ENCODE data around the gene TMEM119.

TMEM119 gene

GRCh38 chr12:108564724-108565123, 33.2 kb downstream of the TMEM119 start:
- FAIRE-seq (no peak), DNase-seq (ENCODE audit: insufficient read length, low spot score) (no peak)
- TF ChIP-seq CTCF (IDR thresholded peaks at IDR 0.05; ENCODE audit: insufficient read depth, missing control alignments), result no peak

- no peak for TF ChIP-seq CTCF (IDR thresholded peaks at IDR 0.05; ENCODE audit: insufficient read depth, missing control alignments)
- FAIRE-seq, result no peak
- no peak for DNase-seq (ENCODE audit: insufficient read length, low spot score)
Observed at GRCh38 chr12:108563804-108564151, 34.1 kb downstream of the TMEM119 start.

GRCh38 chr12:108563136-108563803, 34.6 kb downstream of the TMEM119 start:
- DNase-seq (ENCODE audit: insufficient read length, low spot score), result no peak
- peak; percentile 96 for TF ChIP-seq CTCF (IDR thresholded peaks at IDR 0.05; ENCODE audit: insufficient read depth, missing control alignments)
- no peak for FAIRE-seq

DNA sequence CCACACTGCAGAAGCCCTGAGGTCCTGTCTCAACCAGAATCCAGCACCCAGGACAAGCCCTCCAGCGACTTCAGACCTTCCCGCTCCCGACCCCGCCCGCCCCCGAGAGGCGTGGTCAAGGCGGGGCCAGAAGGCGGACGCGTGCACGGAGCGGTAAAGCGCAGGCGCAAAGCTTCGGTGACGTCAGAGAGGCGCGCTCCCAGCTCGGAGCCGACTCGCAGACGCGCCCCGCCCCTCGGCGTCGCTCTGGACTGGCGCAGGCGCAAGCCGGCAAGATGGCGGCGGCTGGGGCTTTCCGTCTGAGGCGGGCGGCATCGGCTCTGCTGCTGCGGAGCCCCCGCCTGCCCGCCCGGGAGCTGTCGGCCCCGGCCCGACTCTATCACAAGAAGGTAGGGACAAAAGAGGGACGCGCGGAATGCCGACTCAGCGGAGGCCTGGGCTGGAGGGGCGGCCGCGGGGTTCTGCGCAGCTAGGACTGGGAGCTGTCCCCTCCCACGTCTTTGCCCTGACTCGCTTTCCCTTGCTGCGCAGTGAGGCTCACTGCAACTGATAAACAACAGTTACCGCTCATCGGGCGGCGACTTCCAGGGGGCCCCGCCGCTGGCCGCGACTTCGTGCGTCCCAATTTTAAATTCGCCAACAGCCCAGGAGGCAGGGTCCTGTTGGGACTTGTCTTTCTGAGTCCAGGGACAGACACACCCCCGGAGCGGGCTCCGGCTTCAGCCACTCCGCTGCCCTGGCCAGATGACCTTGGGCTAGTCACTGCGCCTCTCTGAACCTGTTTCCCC, 35.3 kb downstream of the TMEM119 start, which contains the start of gene ISCU:
Gene ISCU, plus strand, starts transcription at position 249 of the 788 bp plus-strand sequence. Its CDS starts 27 bp downstream, at position 276.
- FAIRE-seq (no peak), DNase-seq (ENCODE audit: insufficient read length, low spot score) (peak; percentile 81)
- no peak for TF ChIP-seq CTCF (IDR thresholded peaks at IDR 0.05; ENCODE audit: insufficient read depth, missing control alignments)

DNA sequence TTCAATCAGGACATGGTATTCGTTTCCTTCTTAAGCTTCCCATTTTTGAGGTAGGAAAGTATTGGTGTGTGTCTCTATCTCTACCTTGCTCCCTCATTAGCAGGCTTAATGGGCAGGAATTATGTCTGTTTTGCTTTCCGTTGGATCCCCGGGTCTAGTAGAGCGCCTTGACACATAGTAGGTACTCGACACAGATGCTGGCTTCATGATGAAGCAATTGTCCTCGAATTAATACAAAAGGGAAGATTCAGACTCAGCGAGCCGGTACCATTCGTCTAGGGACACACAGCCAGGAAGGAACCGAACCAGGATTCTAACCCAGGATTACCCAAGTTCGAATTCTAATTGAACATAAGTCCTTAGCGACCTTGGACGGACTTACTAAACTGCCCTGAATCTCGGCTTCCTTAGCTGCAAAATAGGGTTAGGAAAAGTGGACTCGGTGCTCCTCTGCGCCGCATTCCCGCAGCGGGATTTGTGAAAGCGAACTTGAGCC, 36.0 kb downstream of the TMEM119 start:
- FAIRE-seq (no peak), DNase-seq (ENCODE audit: insufficient read length, low spot score) (no peak)
- TF ChIP-seq CTCF (IDR thresholded peaks at IDR 0.05; ENCODE audit: insufficient read depth, missing control alignments), result no peak

DNA sequence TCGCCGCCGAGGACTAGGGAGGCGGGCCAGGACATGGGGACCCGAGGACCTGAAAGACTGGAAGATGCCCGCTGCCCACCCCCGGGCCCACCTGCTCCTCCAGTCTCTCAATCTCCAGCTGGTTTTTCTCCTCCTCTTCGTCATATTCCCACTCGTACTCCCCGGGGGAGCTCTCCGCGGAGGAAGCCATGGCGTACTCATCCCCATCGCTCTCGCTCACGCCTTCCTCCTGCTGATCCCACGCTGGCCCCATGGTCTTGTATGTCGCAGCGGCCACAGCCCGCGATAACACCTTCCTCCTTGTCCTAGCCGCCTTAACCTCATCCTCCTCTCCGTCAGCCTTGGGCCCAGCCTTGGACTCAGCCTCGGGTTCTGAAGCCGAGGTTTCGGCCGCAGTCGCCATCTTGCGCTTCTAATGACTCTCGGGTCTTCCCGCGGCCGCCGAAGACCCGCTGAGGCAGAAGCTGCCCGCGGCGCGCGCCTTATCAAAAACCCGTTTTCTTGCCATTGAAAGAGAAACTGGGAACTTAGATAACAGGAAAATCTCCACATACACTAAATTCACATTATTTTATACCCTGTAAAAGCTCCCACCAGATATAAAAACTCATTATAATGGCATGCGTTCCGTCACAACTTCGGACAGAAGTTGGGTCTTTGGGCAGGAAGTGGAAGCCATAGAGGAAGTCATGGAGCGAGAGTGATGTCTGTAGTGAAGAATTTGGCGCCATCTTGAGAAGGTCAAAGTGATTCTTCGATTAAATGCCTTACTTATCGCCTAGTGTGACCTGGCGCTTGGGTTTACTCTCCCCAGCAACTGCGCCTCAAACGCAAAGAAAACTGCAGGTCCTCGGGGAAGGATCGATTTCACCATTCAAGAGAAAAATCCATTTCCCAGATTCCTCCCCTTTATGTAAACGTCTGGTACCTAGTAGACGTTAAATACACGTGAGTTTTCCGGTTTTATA, 36.8 kb downstream of the TMEM119 start, which contains the start of gene SART3:
Gene SART3, minus strand, starts transcription at position 422 of the 968 bp plus-strand sequence. Its CDS starts 19 bp downstream, at position 403.
- DNase-seq (ENCODE audit: insufficient read length, low spot score) (peak; percentile 78), FAIRE-seq (no peak)

More for the DNA sequence above, 36.8 kb downstream of the TMEM119 start, which contains the start of gene SART3:
- TF ChIP-seq CTCF (IDR thresholded peaks at IDR 0.05; ENCODE audit: insufficient read depth, missing control alignments), result no peak
